ENCODE results near the gene RXRA. TPM values are rescaled to one million over a fixed set of nuclear protein-coding genes. Genes with fewer than 3 reads are reported as not detected.
A peak's percentile ranks its signal among the peaks of the same experiment; 100 is the strongest.

RXRA gene
- total RNA-seq, 3 donors from 2014 or later, result 31.0 to 63.0 (median 31.5) TPM

DNA sequence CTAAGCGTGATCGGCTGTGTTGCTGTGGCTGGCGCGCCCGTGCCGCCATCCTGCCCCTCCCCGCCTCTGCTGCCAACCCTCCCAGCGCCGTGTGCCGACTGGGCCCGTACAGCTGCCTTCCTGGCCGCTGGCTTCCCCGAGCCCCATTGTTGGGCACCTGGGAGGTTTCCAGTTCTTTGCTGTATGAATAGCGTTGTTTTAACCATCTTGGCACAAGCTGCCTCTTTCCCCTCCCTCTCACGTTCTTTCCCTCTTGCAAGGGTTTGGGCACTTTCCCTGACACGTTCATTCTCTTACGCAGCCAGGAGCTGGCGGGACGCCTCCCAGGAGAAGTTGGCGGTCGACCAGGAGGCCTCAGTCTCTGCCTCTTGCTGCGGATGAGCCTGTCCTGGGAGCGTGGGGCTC is 43.1 kb upstream of the RXRA start:
- peak; percentile 83 to 93 for DNase-seq (ENCODE audit: low spot score in 2 of 2)
- Histone ChIP-seq H3K9me3 (no peaks in the 10 kb centered on the region), H3K36me3 (no peaks in the 10 kb centered on the region), H3K4me1 (peaks cover 6 to 22% of the 10 kb centered on the region in 2 donors), H3K27me3 (no peaks in the 10 kb centered on the region), H3K27ac (peak overlapping the region; percentile 43 to 50), H3K4me3 (peak overlapping the region in 1 of 3 donors; percentile 1)
- intact Hi-C loops (cut with DNase I; ENCODE audit: low total_unique reads), result loop anchor here (5.0 kb wide), 1 partner anchor 1654 kb away; no protein-coding TSS in a partner anchor
- TF ChIP-seq POLR2A (IDR thresholded peaks at IDR 0.05) (no peak), POLR2AphosphoS5 (IDR thresholded peaks at IDR 0.05) (peak; percentile 50 to 73 (median 55))
- TF ChIP-seq, protein P1, sequence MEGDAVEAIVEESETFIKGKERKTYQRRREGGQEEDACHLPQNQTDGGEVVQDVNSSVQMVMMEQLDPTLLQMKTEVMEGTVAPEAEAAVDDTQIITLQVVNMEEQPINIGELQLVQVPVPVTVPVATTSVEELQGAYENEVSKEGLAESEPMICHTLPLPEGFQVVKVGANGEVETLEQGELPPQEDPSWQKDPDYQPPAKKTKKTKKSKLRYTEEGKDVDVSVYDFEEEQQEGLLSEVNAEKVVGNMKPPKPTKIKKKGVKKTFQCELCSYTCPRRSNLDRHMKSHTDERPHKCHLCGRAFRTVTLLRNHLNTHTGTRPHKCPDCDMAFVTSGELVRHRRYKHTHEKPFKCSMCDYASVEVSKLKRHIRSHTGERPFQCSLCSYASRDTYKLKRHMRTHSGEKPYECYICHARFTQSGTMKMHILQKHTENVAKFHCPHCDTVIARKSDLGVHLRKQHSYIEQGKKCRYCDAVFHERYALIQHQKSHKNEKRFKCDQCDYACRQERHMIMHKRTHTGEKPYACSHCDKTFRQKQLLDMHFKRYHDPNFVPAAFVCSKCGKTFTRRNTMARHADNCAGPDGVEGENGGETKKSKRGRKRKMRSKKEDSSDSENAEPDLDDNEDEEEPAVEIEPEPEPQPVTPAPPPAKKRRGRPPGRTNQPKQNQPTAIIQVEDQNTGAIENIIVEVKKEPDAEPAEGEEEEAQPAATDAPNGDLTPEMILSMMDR (IDR thresholded peaks at IDR 0.05), result no peak

GRCh38 chr9:134283692-134284265 is 42.5 kb upstream of the RXRA start:
- Histone ChIP-seq H3K4me1 (peaks cover 6 to 22% of the 10 kb centered on the region in 2 donors), H3K27me3 (no peaks in the 10 kb centered on the region), H3K4me3 (no peak overlapping the region), H3K36me3 (no peaks in the 10 kb centered on the region), H3K27ac (peak overlapping the region; percentile 15 to 50), H3K9me3 (no peaks in the 10 kb centered on the region)
- intact Hi-C loops (cut with DNase I; ENCODE audit: low total_unique reads), result loop anchor here (5.0 kb wide), 1 partner anchor 1654 kb away; no protein-coding TSS in a partner anchor
- no peak for DNase-seq (ENCODE audit: low spot score in 2 of 2)
- no peak for TF ChIP-seq POLR2AphosphoS5 (IDR thresholded peaks at IDR 0.05)
- TF ChIP-seq, protein P1 (IDR thresholded peaks at IDR 0.05), result no peak
- TF ChIP-seq POLR2A (IDR thresholded peaks at IDR 0.05), result no peak

DNA sequence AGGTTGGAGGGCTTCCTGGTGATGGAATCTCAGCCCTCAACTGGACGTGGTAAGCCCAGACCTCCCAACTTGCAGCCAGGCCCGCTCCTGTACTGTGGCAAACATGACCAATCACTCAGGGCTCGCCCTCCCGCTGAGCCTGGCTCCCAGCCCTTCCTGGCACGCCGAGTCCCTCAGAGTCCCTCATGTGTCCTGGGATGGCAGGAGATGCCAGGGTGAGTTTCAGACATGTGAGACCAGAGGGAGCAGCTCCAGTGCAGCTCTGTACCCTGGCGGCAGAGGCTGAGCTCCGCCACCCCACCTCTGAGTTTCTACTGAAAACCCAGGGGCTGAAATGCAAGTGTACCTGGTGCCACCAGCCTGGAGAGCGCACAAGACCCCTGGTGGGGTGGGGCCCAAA is 42.0 kb upstream of the RXRA start:
- Histone ChIP-seq H3K9me3 (no peaks in the 10 kb centered on the region), H3K4me3 (no peak overlapping the region), H3K27me3 (no peaks in the 10 kb centered on the region), H3K36me3 (no peaks in the 10 kb centered on the region), H3K4me1 (peaks cover 6 to 22% of the 10 kb centered on the region in 2 donors), H3K27ac (no peak overlapping the region)
- TF ChIP-seq POLR2AphosphoS5 (IDR thresholded peaks at IDR 0.05) (no peak), POLR2A (IDR thresholded peaks at IDR 0.05) (no peak)
- TF ChIP-seq, protein P1 (IDR thresholded peaks at IDR 0.05), result no peak
- intact Hi-C loops (cut with DNase I; ENCODE audit: low total_unique reads), result loop anchor here (5.0 kb wide), 1 partner anchor 1653 kb away; no protein-coding TSS in a partner anchor
- peak; percentile 70 to 80 for DNase-seq (ENCODE audit: low spot score in 2 of 2)

- no peak for DNase-seq (ENCODE audit: low spot score in 2 of 2)
- no peak overlapping the region for H3K27ac ChIP-seq
- no peak overlapping the region for H3K4me3 ChIP-seq
- H3K4me1 ChIP-seq, result peaks cover 6 to 22% of the 10 kb centered on the region in 2 donors
- TF ChIP-seq POLR2A (IDR thresholded peaks at IDR 0.05) (no peak), POLR2AphosphoS5 (IDR thresholded peaks at IDR 0.05) (no peak)
- TF ChIP-seq, protein P1 (IDR thresholded peaks at IDR 0.05), result no peak
- H3K9me3 ChIP-seq, result no peaks in the 10 kb centered on the region
- no peaks in the 10 kb centered on the region for H3K36me3 ChIP-seq
- intact Hi-C loops (cut with DNase I; ENCODE audit: low total_unique reads), result loop anchor here (5.0 kb wide), 1 partner anchor 1653 kb away; no protein-coding TSS in a partner anchor
- no peaks in the 10 kb centered on the region for H3K27me3 ChIP-seq
Measured at GRCh38 chr9:134284741-134285140, 41.5 kb upstream of the RXRA start.

DNA sequence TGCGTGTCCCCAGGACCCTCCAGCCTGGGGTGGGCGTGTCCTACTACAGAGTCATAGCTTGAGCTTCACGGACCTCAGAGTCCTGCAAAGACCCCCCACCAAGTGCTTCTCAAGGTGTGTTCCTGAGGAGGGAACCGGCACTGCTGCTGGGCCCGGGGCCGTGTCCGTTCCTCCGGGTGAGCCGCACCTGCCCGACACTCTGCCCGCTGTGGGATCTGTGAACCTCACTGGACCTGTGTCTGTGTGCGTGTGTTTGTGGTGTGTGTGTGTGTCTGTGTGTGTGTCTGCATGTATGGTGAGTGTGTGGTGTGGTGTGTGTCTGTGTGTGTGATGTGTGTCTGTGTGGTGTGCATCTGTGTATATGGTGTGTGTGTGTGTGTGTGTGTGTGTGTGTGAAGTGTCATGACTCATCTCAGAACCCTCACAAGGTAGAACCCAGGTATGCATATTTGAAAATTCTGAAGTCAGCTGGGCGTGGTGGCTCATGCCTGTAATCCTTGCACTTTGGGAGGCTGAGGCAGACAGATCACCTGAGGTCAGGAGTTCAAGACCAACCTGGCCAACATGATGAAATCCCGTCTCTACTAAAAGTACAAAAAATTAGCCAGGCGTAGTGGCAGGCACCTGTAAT is 40.9 kb upstream of the RXRA start:
- intact Hi-C loops (cut with DNase I; ENCODE audit: low total_unique reads), result no loop called here
- Histone ChIP-seq H3K4me1 (peaks cover 6 to 22% of the 10 kb centered on the region in 2 donors), H3K36me3 (no peaks in the 10 kb centered on the region), H3K4me3 (no peak overlapping the region), H3K27ac (no peak overlapping the region), H3K27me3 (no peaks in the 10 kb centered on the region), H3K9me3 (no peaks in the 10 kb centered on the region)
- TF ChIP-seq POLR2A (IDR thresholded peaks at IDR 0.05) (no peak), POLR2AphosphoS5 (IDR thresholded peaks at IDR 0.05) (no peak)
- TF ChIP-seq, protein P1 (IDR thresholded peaks at IDR 0.05), result no peak
- DNase-seq (ENCODE audit: low spot score in 2 of 2), result no peak
